B cell (primary cell): ENCODE data around the gene LMNTD1. TPM values are rescaled to one million over a fixed set of nuclear protein-coding genes. Genes with fewer than 3 reads are reported as not detected.

Source experiments
- ATAC-seq: fragments of 200-7000 bp; cut with Tn5 transposase; one replicate; pipeline ENCODE4 v1.10.0; 2021; ENCODE audit warnings: low read depth, mild to moderate bottlenecking, moderate number of reproducible peaks, moderate library complexity
- CTCF ChIA-PET: fragments of 350-600 bp; sonication (Branson Sonifier 250); formaldehyde crosslinking; loops from one replicate; lab custom pipeline; 2021; ENCODE audit warnings: antibody characterized with exemption, inconsistent platforms; lab: Charles Lee
- POLR2A ChIA-PET: fragments of 350-600 bp; sonication (Branson Sonifier 250); formaldehyde crosslinking; loops from one replicate; lab custom pipeline; 2021; ENCODE audit warnings: antibody characterized with exemption; lab: Charles Lee
- DNase-seq: peaks from one replicate; pipeline ENCODE4 v3.0.0; 2013
- H2AFZ ChIP-seq: 2 replicates; pipeline ENCODE4 v1.6.1; 2012; ENCODE audit warnings: mild to moderate bottlenecking, low read depth, low read length; ENCODE audit not compliant: insufficient read depth, poor library complexity, severe bottlenecking
- H3K27ac ChIP-seq, 2 donors: 1 replicate in 1 of 2; 2 replicates in 1 of 2; pipeline ENCODE4 v1.5.1; 2012 to 2013; ENCODE audit warnings: low read length in 2 of 2, mild to moderate bottlenecking in 2 of 2, moderate library complexity in 1 of 2
- H3K27me3 ChIP-seq, 4 experiments: fragments of 200-600 bp in 1 of 4; sonication (generic) in 1 of 4; replicated peaks in 1 of 4; 1 replicate in 2 of 4; 2 replicates in 2 of 4; pipeline versions ENCODE4 v1.6.1 to v1.7.0; 2013 to 2016; ENCODE audit warnings: low read length in 3 of 4, mild to moderate bottlenecking in 2 of 4, mixed read lengths in 1 of 4, moderate library complexity in 1 of 4; ENCODE audit not compliant: insufficient read depth in 4 of 4, control insufficient read depth in 3 of 4; ENCODE audit errors: control extremely low read depth in 1 of 4
- H3K36me3 ChIP-seq, 2 experiments: replicated peaks in 1 of 2; 1 replicate in 1 of 2; 2 replicates in 1 of 2; pipeline versions ENCODE4 v1.6.1 to v1.7.1; 2013; ENCODE audit warnings: low read length in 1 of 2; ENCODE audit not compliant: insufficient read depth in 2 of 2, control insufficient read depth in 1 of 2; ENCODE audit errors: control extremely low read depth in 1 of 2, extremely low read depth in 1 of 2
- H3K4me1 ChIP-seq, 2 donors: fragments of 200-600 bp in 1 of 2; sonication (generic) in 1 of 2; 1 replicate in 1 of 2; 2 replicates in 1 of 2; pipeline versions ENCODE4 v1.5.1 to v1.6.1; 2013 to 2017; ENCODE audit warnings: low read length in 2 of 2; ENCODE audit not compliant: control insufficient read depth in 2 of 2, insufficient read depth in 2 of 2
- H3K4me2 ChIP-seq: replicated peaks from 2 replicates; pipeline ENCODE3; 2012; ENCODE audit warnings: mild to moderate bottlenecking, low read depth, low read length; ENCODE audit not compliant: poor library complexity, severe bottlenecking
- H3K4me3 ChIP-seq, 5 experiments: fragments of 200-600 bp in 1 of 5; sonication (generic) in 1 of 5; 1 replicate in 3 of 5; 2 replicates in 2 of 5; pipeline versions ENCODE4 v1.5.1 to v1.7.0; 2011 to 2016; ENCODE audit warnings: low read length in 4 of 5, mild to moderate bottlenecking in 4 of 5, low read depth in 2 of 5, control low read depth in 1 of 5, moderate library complexity in 1 of 5; ENCODE audit not compliant: insufficient read depth in 1 of 5; ENCODE audit errors: control extremely low read depth in 1 of 5, extremely low read depth in 1 of 5
- H3K79me2 ChIP-seq: fragments of 200-600 bp; sonication (generic); one replicate; pipeline ENCODE4 v1.6.0; 2016; ENCODE audit warnings: low read length; ENCODE audit not compliant: control insufficient read depth, insufficient read depth
- H3K9ac ChIP-seq: fragments of 200-600 bp; sonication (generic); 2 replicates; pipeline ENCODE4 v1.6.1; 2017; ENCODE audit warnings: mild to moderate bottlenecking, low read length, moderate library complexity
- H3K9me3 ChIP-seq, 3 donors: one replicate each; pipeline versions ENCODE4 v1.6.1 to v1.7.1; 2013; ENCODE audit warnings: low read length in 2 of 3; ENCODE audit not compliant: control insufficient read depth in 2 of 3, insufficient read depth in 1 of 3; ENCODE audit errors: control extremely low read depth in 1 of 3
- H4K20me1 ChIP-seq: 2 replicates; pipeline ENCODE4 v1.6.0; 2012; ENCODE audit warnings: mild to moderate bottlenecking, low read length; ENCODE audit not compliant: insufficient read depth, control insufficient read depth, poor library complexity, severe bottlenecking
- H3K27ac Mint-ChIP-seq: one replicate; pipeline ENCODE4 v1.8.0; 2021; ENCODE audit warnings: mixed read lengths
- H3K27me3 Mint-ChIP-seq: one replicate; pipeline ENCODE4 v1.8.0; 2021; ENCODE audit warnings: mixed read lengths
- H3K4me1 Mint-ChIP-seq: one replicate; pipeline ENCODE4 v1.8.0; 2021; ENCODE audit warnings: mixed read lengths
- H3K4me3 Mint-ChIP-seq: one replicate; pipeline ENCODE4 v1.8.0; 2021; ENCODE audit warnings: mixed read lengths
- H3K9me3 Mint-ChIP-seq: one replicate; pipeline ENCODE4 v1.8.0; 2022; ENCODE audit warnings: mixed read lengths; ENCODE audit not compliant: insufficient read depth
- EZH2 ChIP-seq: IDR thresholded peaks from 2 replicates; pipeline ENCODE4 v1.6.1; 2012; ENCODE audit warnings: borderline replicate concordance, low read depth, mild to moderate bottlenecking, moderate library complexity, low read length; ENCODE audit not compliant: insufficient read depth, poor library complexity, severe bottlenecking
- WGBS: methylation state at CpG from one replicate; pipeline ENCODE4 v1.1.5; 2013; ENCODE audit warnings: missing lambda C conversion rate; ENCODE audit not compliant: insufficient coverage; 5-methylcytosine and 5-hydroxymethylcytosine counted together
- intact Hi-C: fragments of 100-400 bp; cut with micrococcal nuclease; formaldehyde crosslinking; loops from one replicate; pipeline ENCODE4 v1.10.0; 2022
- polyA plus RNA-seq: library from polyadenylated mRNA; depleted of rRNA; stranded (reverse); fragments of >200 nt; gene quantifications from 2 replicates; pipeline ENCODE4 v1.2.3, GENCODE V29; 2012
- total RNA-seq, 2 donors: library from RNA; stranded (reverse); fragments of 120-200 nt in 1 of 2; gene quantifications; 1 replicate in 1 of 2; 2 replicates in 1 of 2; pipeline versions ENCODE4 v1.2.3 to v1.2.4, GENCODE V29; 2013 to 2022
- TF ChIP-seq, protein P1 (sequence below): fragments of 200-600 bp; IDR thresholded peaks from one replicate; pipeline ENCODE4 v1.8.0; 2022; ENCODE audit warnings: antibody characterized with exemption, mild to moderate bottlenecking

The LMNTD1 gene
- total and polyA plus RNA-seq, 2 donors (not counting 1 experiment from before 2014, with no cell fraction given) = not detected

DNA sequence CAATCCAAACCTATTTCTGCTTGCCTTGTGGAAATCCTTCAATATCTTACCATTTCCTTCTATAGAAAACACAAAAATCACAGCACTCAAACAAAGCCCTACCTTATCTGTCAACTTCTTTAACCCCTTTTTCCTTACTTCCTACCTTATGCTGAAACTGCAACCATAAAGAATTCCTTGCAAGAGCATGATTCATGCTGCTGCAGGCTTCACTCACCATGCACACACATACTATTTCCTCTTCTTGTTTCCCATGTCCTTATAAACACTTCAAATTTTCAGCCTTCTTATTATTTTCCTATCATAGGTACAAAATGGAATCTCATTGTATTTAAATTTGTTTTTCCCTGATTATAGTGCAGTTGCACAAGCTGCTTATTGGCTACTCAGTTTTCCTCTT lies 23.3 kb downstream of the LMNTD1 start:
- Mint-ChIP-seq H3K9me3 (no peaks in the 10 kb centered on the region), H3K27me3 (peaks cover 13% of the 10 kb centered on the region), H3K4me1 (no peaks in the 10 kb centered on the region), H3K4me3 (no peak overlapping the region), H3K27ac (no peak overlapping the region)
- H3K9ac ChIP-seq = no peak overlapping the region
- no peaks in the 10 kb centered on the region for H3K79me2 ChIP-seq
- H3K27ac ChIP-seq = no peak overlapping the region
- H3K9me3 ChIP-seq = no peaks in the 10 kb centered on the region
- ATAC-seq = no peak
- ChIA-PET CTCF (no interaction called here), POLR2A (no interaction called here)
- H3K4me3 ChIP-seq = no peak overlapping the region
- TF ChIP-seq, protein P1, sequence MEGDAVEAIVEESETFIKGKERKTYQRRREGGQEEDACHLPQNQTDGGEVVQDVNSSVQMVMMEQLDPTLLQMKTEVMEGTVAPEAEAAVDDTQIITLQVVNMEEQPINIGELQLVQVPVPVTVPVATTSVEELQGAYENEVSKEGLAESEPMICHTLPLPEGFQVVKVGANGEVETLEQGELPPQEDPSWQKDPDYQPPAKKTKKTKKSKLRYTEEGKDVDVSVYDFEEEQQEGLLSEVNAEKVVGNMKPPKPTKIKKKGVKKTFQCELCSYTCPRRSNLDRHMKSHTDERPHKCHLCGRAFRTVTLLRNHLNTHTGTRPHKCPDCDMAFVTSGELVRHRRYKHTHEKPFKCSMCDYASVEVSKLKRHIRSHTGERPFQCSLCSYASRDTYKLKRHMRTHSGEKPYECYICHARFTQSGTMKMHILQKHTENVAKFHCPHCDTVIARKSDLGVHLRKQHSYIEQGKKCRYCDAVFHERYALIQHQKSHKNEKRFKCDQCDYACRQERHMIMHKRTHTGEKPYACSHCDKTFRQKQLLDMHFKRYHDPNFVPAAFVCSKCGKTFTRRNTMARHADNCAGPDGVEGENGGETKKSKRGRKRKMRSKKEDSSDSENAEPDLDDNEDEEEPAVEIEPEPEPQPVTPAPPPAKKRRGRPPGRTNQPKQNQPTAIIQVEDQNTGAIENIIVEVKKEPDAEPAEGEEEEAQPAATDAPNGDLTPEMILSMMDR = no peak
- TF ChIP-seq EZH2 = no peak
- no peak overlapping the region for H3K4me2 ChIP-seq
- no peak for DNase-seq
- H3K27me3 ChIP-seq = peaks cover 0 to 7% (median 0%) of the 10 kb centered on the region in 4 experiments
- no peaks in the 10 kb centered on the region for H4K20me1 ChIP-seq
- no peaks in the 10 kb centered on the region for H3K4me1 ChIP-seq
- H2AFZ ChIP-seq = no peak overlapping the region
- intact Hi-C loops = no loop called here
- H3K36me3 ChIP-seq = no peaks in the 10 kb centered on the region

DNA sequence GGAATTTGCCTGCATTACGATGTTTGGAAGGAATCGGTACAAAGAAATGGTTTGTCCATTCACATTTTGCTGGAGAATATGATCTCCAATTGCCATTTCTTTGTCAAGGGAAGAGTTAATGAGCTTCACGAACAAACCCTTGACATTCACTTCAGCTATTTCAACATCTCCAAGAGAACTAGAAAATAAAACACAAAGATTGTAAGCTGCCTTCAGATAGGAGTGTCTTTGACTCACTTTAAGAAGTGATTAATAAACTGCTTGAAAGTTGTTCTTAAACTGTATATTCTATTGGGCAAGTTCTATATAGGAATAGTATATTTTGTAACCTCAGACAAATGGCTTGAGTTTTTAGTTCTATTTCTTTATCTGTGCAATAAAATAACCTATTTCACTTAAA lies 26.3 kb downstream of the LMNTD1 start:
- H3K36me3 ChIP-seq = no peaks in the 10 kb centered on the region
- no peaks in the 10 kb centered on the region for H3K9me3 ChIP-seq
- H2AFZ ChIP-seq = no peak overlapping the region
- H3K4me3 ChIP-seq = no peak overlapping the region
- POLR2A ChIA-PET = no interaction called here
- no peak for ATAC-seq
- Mint-ChIP-seq H3K4me3 (no peak overlapping the region), H3K27me3 (peaks cover 8% of the 10 kb centered on the region), H3K4me1 (no peaks in the 10 kb centered on the region), H3K9me3 (no peaks in the 10 kb centered on the region), H3K27ac (no peak overlapping the region)
- no peaks in the 10 kb centered on the region for H4K20me1 ChIP-seq
- no peak overlapping the region for H3K27ac ChIP-seq
- no CpG with 5 or more reads among the region's 3 CpGs for WGBS
- no peak for DNase-seq
- intact Hi-C loops = no loop called here
- TF ChIP-seq, protein P1 = no peak
- TF ChIP-seq EZH2 = no peak
- no peak overlapping the region for H3K9ac ChIP-seq
- H3K79me2 ChIP-seq = no peaks in the 10 kb centered on the region
- CTCF ChIA-PET = no interaction called here
- H3K27me3 ChIP-seq = no peaks in the 10 kb centered on the region
- no peak overlapping the region for H3K4me2 ChIP-seq
- H3K4me1 ChIP-seq = no peaks in the 10 kb centered on the region
